PC-3 (cell line): Measurements from ENCODE around the gene PDPN.
"Not testable (repeated sequence)": the region's sequence is repeated elsewhere in the genome, so short reads cannot be mapped to it uniquely, and the experiment has no call there.

ENCODE experiments used
- CTCF ChIP-seq: fragments of 300-600 bp; sonication (generic); conservative IDR thresholded peaks from 2 replicates; pipeline ENCODE4 v1.5.1; 2017; ENCODE audit warnings: antibody characterized with exemption, low read depth, mild to moderate bottlenecking, low read length
- EZH2 ChIP-seq: fragments of 300-600 bp; sonication (generic); IDR thresholded peaks from one replicate; pipeline ENCODE4 v1.6.1; 2017; ENCODE audit warnings: antibody characterized with exemption, mild to moderate bottlenecking, low read length; ENCODE audit not compliant: unreplicated experiment
- EZH2phosphoT487 ChIP-seq: fragments of 300-600 bp; sonication (generic); IDR thresholded peaks from 2 replicates; pipeline ENCODE4 v1.6.1; 2018; ENCODE audit warnings: mild to moderate bottlenecking, antibody characterized with exemption, low read length, borderline replicate concordance

GRCh38 chr1:13562981-13563380 is 20.7 kb upstream of the PDPN start:
- not testable (repeated sequence) for TF ChIP-seq CTCF, EZH2, EZH2phosphoT487
